ENCODE measurements around the gene TNPO3.

Gene TNPO3

DNA sequence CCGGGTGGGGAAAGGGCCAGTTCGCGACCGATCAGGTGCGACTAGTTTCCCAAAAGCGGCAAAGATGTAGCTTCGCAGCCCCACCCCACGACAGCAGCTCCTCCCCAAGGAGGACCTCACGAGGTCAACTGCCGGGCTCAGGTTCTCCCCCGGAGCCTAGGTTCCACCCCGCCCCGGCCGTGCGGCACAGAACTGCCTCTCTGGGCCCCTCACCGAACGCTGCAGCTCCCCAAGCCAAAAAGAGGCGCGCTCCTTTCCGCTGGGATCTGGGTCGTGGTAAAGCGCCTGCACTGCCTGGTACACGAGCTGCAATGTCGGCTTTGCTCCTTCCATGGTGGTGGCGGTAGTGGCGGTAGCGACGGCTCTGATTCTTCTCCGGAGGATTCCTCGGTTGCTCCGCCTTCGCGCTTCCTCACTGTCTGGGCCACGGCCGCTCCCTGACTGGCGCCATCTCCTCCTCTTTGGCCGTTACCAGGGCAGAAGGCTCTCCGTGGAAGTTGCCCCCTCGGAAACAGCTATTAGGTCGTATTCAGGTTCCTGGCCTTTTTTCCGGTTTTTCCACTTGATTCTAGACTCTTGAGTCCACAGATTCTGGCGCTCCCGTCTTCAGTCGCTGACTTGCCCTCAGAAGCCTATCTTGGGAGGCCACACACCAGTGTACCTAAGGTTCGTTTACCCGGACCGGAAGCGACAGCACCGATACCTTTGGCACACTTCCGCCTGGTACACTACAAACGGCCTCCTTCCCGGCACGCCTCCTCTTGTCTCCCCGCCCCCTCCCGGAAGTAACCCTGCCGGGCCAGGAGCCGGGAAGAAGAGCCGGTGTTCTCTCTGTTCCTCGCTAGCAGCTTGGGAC is at the start of gene TNPO3:
Gene TNPO3 (minus strand): TSS at position 674 of the 856 bp plus-strand sequence. CDS start 341 bp downstream, at position 333.
- DNase-seq: peak; percentile 92

- no peak for DNase-seq
These were observed 48.8 kb upstream of the TNPO3 start for GRCh38 chr7:129103561-129104324.

DNA sequence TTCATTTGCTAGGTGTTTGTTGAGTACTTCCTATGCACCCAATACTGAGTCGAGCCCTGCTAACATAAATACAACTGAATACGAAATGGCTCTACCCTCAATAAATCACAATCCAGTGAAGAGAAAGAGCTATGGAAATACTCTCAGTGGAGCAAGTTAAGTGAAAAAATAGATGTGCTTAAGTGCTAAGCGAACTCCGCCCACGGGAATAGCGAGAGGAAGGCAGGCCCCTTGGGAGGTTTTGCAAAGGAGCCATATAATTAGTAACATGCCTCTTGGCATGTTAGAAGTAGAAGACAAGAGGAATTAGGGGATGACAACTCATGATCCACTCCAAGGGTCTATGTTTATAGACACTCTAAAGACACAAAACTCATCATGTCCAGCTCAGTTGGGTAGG is 46.8 kb upstream of the TNPO3 start:
- no peak for DNase-seq

- no peak for DNase-seq
These were observed 45.9 kb upstream of the TNPO3 start for GRCh38 chr7:129100827-129101166.

DNA sequence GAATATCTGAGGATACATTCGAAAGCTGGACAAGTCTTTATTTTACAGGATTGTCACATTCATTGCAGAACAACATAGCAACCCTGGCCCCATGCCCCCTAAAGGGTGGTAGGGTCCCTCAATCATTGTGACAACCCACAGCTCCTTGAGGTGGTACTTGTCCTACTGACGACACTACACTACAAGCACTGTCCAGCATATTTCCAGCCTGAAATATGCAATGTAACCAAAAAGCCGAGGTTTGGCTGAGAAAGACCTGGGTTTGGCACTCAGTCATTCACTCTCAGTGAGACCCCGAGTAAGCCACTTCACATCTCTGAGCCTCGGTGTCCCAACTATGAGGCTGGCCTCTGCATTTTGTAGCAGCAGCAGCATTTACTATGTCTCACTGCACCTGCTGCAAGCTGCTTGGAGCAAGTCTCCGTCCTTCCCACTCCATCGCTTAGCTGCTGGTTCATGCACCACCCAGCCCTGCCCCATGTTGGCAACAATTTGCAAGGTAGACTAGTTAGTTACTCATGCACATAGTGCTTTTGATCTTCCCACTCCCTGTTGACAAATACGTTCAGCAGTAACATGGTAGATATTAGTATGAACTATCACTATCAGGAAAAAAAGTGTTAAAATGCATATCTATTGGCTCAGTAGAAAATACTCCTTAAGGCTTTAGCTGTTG is 43.6 kb upstream of the TNPO3 start:
- DNase-seq: no peak

DNA sequence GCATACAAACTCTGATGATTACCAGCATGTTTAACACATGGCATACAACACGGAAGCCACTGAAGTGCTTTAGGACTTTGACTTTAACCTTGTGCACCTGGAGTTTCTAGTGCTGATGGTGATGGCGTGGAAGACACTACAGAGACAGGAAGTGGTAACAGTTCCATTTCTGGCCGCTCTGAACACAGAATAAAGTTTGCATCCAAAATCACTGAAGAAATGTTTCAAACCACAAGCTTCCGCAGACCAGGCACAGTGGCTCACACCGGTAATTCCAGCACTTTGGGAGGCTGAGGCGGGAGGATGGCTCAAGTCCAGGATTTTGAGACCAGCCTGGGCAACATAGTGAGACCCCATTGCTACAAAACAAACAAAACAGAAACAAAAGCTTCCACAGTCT is 40.3 kb upstream of the TNPO3 start:
- DNase-seq: no peak

- DNase-seq: no peak
These were observed 39.6 kb upstream of the TNPO3 start for GRCh38 chr7:129094501-129094900.

DNA sequence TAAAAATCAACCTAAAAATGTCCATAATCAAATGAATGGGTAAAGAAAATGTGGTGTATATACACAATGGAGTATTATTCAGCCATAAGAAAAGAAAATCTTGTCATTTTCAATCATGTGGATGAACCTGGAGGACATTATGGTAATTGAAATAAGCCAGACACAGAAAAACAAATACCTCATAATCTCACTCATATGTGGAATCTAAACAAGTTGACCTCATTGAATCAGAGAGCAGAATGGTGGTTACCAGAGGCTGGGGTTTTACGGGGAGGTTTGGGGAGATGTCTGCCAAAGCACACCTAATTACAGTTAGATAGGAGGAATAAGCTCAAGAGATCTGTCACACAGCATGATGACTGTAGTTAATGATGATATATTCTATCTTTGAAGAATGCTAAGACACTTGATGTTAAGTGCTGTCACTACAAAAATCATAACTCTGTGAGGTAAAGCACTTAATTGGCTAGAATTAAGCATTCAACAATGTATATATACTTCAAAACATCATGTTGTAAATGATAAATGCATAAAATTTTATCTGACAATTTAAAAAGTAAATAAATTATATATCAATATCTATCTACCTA is 39.1 kb upstream of the TNPO3 start:
- DNase-seq: peak; percentile 8

DNA sequence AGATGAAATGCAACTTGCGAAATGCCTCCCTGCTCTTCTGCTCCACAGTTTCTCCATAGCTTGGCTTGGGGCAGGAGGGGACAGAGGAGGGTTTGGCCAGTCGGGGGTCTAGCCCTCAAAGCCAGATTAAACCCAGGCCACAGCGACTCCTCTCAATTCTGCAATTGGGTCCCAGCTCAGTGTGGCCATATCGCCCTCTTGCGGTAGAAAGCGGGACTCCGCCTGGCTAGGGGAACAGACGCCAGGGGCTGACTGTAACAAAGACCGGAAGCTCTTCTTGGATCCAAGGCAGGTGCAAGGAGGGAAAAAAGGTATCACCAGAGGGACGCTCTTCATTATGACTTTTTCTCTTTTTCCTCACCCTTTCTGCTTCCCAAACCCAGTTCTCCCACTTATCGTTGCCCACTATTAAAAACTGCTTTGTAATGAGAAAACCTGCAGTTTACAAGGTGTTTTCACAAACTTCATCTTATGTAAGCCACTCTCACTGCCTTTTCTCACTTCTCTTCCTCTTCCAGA is 36.6 kb upstream of the TNPO3 start:
- DNase-seq: peak; percentile 67

DNA sequence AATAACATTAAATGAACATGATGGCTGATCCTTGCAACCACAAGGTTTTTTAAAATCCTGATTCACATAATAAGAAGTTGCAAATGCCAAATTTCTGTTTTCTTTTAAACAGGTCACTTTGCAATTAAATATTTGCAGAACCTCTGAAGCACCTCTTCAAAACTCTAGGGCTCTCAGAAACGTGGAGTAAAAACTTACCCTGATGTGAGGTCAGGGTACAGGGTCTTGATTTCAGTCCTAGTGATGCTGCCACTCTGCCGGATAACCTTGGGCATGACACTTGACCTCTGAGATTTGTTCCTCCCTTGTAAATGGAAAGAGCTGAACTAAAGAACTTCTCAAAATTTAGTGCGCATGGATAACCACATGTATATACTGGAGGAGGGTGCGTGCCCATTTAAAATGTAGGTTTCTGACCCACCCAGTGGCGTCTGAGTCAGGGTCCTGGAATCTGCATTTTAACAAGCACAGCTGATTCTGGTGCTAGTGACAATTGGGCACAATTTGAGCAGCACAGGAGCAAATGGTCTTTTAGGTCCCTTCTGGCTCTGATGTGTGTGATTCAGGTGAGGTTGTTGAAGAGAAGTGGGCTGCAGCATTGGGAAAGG is 35.5 kb upstream of the TNPO3 start:
- DNase-seq: peak; percentile 65

- DNase-seq: no peak
These were observed 34.8 kb upstream of the TNPO3 start for GRCh38 chr7:129089521-129090212.

DNA sequence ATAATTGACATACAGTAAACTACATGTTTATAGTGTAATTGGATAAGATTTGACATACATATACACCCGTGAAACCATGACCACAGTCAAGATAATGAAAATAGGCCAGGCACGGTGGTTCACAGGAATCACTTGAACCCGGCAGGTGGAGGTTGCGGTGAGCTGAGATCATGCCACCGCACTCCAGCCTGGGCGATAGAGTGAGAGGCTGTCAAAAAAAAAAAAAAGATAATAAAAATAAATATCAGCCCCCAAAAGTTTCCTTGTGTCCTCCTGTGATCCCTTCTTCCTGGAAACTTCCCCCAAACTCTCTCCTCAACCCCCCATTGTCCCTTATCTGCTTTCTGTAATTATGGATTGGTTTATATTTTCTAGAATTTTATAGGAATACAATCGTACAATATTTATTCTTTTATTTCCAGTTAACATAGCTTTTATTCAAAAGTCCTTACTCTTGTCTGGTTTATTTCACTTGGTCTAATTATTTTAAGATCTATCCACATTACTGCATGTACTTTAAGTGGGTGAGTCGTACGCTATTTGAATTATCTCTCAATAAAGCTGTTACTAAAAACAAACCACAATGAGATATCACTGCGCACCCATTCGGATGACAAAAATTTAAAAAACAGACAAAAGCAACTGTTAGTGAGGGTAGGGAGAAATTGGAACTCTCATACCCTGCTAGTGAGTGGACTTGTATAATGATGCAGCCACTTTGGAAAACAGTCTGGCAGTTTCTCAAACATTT is 30.1 kb upstream of the TNPO3 start:
- no peak for DNase-seq

DNA sequence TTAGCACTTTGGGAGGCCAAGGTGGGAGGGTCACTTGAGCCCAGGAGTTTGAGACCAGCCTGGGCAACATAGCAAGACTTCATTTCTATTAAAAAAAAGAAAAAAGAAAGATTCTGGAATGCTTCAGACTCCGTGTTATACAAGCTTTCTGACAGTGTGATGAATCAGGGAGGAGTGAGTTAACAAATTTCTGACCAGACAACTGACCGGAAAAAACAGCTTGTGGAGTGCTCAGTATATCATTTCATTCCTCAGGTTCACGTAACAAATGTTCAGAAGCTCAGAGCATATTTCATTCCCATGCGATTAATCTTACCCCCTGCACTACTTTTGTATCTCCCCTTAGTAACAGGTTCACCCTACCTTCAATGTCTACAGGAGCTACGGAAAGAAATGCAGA is 28.6 kb upstream of the TNPO3 start:
- no peak for DNase-seq

- no peak for DNase-seq
These were observed 23.5 kb upstream of the TNPO3 start for GRCh38 chr7:129078455-129078854.

GRCh38 chr7:129076886-129077285 is 22.0 kb upstream of the TNPO3 start:
- no peak for DNase-seq

- no peak for DNase-seq
These were observed 20.1 kb upstream of the TNPO3 start for GRCh38 chr7:129074994-129075393.

DNA sequence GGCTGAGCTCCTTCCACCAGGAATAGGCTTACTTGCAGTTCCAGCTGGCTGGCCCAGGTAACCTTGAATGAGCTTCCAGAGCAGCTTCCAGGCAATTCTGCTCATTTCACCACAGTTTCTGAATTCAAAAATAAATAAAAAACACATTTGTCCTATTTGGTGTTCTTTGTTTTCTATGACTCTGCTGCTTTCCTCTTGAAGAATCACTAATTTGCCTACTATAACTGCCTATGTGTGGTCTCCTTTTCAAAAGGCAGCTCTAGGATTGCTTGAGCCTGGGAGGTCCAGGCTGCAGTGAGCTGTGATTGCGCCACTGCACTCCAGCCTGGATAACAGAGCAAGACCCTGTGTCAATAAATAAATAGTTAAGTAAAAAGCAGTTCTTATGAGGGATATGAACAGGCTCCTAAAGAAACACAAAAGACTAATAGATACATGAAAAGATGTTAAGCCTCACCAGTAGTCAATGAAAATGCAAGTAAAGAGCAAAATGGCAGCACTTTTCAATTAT is 19.5 kb upstream of the TNPO3 start:
- no peak for DNase-seq

GRCh38 chr7:129073738-129074137 is 18.8 kb upstream of the TNPO3 start:
- no peak for DNase-seq

- DNase-seq: no peak
These were observed 18.3 kb upstream of the TNPO3 start for GRCh38 chr7:129073204-129073603.

DNA sequence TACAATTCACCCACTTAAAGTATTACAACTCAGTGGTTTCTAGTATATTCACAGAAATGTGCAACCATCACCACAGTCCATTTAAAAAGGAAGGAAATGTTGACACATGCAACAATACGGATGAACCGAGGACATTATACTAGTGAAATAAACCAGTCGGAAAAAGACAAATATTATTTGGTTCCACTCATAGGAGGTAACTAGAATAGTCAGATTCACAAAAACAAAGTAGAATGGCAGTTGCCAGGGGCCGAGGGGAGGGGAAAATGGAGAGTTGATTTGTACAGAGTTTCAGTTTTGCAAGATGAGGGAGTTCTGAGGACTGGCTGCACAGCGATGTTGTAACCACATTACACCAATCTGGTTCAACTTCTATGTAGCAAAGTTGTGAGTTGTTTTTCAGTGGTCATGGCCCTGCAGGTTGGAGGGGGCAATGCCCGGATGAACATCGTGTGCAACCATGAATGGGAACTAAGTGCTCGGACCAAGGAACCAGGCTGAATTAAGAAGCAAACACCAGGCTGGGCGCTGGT is 17.6 kb upstream of the TNPO3 start:
- no peak for DNase-seq

DNA sequence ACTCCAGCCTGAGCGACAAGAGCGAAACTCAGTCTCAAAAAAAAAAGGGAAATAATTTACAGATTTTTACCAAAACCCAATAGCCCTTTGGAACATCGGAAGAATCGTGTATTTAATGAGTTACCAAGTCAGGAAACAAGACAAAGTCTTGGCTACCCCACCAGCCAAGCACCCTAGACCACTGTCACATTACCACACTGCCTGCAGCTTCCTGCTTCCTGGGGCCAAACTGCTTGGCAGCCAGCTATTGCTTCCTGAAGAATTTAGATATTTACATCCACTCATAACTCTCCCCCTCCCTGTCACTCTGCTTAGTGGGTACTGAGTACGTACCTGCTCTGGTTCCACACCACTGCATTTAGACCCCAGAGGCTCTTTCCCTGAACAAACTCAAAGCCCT is 14.1 kb upstream of the TNPO3 start:
- DNase-seq: no peak
